Left ventricle myocardium superior (tissue), 1 donor: ENCODE data around the gene CT47C1. TPM values are rescaled to one million over a fixed set of nuclear protein-coding genes. Genes with fewer than 3 reads are reported as not detected.

Experiments used
- ATAC-seq: fragments of 200-7000 bp; cut with Tn5 transposase; one replicate; pipeline ENCODE4 v1.9.1; 2020; ENCODE audit warnings: mild to moderate bottlenecking, moderate library complexity
- DNase-seq: peaks from one replicate; pipeline ENCODE4 v3.0.0-alpha.2; 2020
- intact Hi-C: fragments of 100-400 bp; cut with micrococcal nuclease; formaldehyde crosslinking; loops from one replicate; pipeline ENCODE4 v1.11.0; 2022
- total RNA-seq: library from RNA; stranded (reverse); fragmentation: NEBNext Ultra II Directional; extraction: Animal tissue kit (Norgen Biotek cat#: 25700); gene quantifications from one replicate; pipeline ENCODE4 v1.2.1, GENCODE V29; 2021
- donor health status: DM: no; HTN: yes; CAD: no; lungs with severe emphysema.

CT47C1 gene
- total RNA-seq, 1 donor from 2014 or later, result not detected

- ATAC-seq, result no peak
- intact Hi-C loops, result loop anchor here (5.0 to 10.0 kb wide), 2 partner anchors 65 to 222 kb away; no protein-coding TSS in a partner anchor
- DNase-seq, result no peak
Measured at GRCh38 chrX:119069762-119070161, 3.0 kb upstream of the CT47C1 start.

- intact Hi-C loops, result no loop called here
- no peak for DNase-seq
- ATAC-seq, result no peak
Measured at GRCh38 chrX:119071381-119071780, 1.4 kb upstream of the CT47C1 start.

- DNase-seq, result no peak
- intact Hi-C loops, result no loop called here
- no peak for ATAC-seq
Measured at GRCh38 chrX:119073200-119073905, 560 bp downstream of the CT47C1 start.

- ATAC-seq (no peak), DNase-seq (no peak)
- intact Hi-C loops, result no loop called here
Measured at GRCh38 chrX:119073911-119074310, 1.1 kb downstream of the CT47C1 start.

GRCh38 chrX:119075270-119076025 is 2.7 kb downstream of the CT47C1 start:
- DNase-seq, result no peak
- intact Hi-C loops, result no loop called here
- ATAC-seq, result no peak

GRCh38 chrX:119082278-119082677 is 9.5 kb downstream of the CT47C1 start:
- intact Hi-C loops, result no loop called here
- peak; percentile 41 for ATAC-seq
- DNase-seq, result no peak

- no peak for DNase-seq
- no peak for ATAC-seq
- intact Hi-C loops, result no loop called here
Measured at GRCh38 chrX:119084766-119085165, 12.0 kb downstream of the CT47C1 start.

- intact Hi-C loops, result no loop called here
- DNase-seq (no peak), ATAC-seq (no peak)
Measured at GRCh38 chrX:119087121-119087520, 14.3 kb downstream of the CT47C1 start.

- no peak for DNase-seq
- intact Hi-C loops, result no loop called here
- ATAC-seq, result no peak
Measured at GRCh38 chrX:119089619-119090018, 16.8 kb downstream of the CT47C1 start.

GRCh38 chrX:119090627-119091026 is 17.8 kb downstream of the CT47C1 start:
- ATAC-seq (no peak), DNase-seq (no peak)
- intact Hi-C loops, result no loop called here

- ATAC-seq, result no peak
Measured at GRCh38 chrX:119093991-119094735, 21.4 kb downstream of the CT47C1 start.

GRCh38 chrX:119094819-119095218 is 22.0 kb downstream of the CT47C1 start:
- DNase-seq (no peak), ATAC-seq (no peak)
- intact Hi-C loops, result no loop called here

More at GRCh38 chrX:119093991-119094735, 21.4 kb downstream of the CT47C1 start:
- DNase-seq, result no peak
- intact Hi-C loops, result no loop called here

GRCh38 chrX:119095936-119096335 is 23.1 kb downstream of the CT47C1 start:
- ATAC-seq (no peak), DNase-seq (no peak)
- intact Hi-C loops, result no loop called here

- intact Hi-C loops, result no loop called here
- DNase-seq, result no peak
- no peak for ATAC-seq
Measured at GRCh38 chrX:119101168-119101567, 28.4 kb downstream of the CT47C1 start.

GRCh38 chrX:119105826-119106225 is 33.0 kb downstream of the CT47C1 start:
- intact Hi-C loops, result no loop called here
- DNase-seq (no peak), ATAC-seq (no peak)

- DNase-seq, result no peak
- intact Hi-C loops, result no loop called here
- ATAC-seq, result no peak
Measured at GRCh38 chrX:119107206-119107605, 34.4 kb downstream of the CT47C1 start.

- DNase-seq (peak; percentile 55), ATAC-seq (peak; percentile 64)
- intact Hi-C loops, result no loop called here
Measured at GRCh38 chrX:119118780-119119395, 46.1 kb downstream of the CT47C1 start.

- intact Hi-C loops, result no loop called here
- ATAC-seq, result peak; percentile 21
- no peak for DNase-seq
Measured at GRCh38 chrX:119121341-119121740, 48.5 kb downstream of the CT47C1 start.
